Astrocyte of the hippocampus (primary cell): ENCODE data around the gene ZNF267.
"Not testable (repeated sequence)": the region's sequence is repeated elsewhere in the genome, so short reads cannot be mapped to it uniquely, and the experiment has no call there.

Source experiments
- DNase-seq: peaks from one replicate; pipeline ENCODE4 v3.0.0; 2011; ENCODE audit warnings: low read depth, low spot score

ZNF267 gene

GRCh38 chr16:31873556-31874365 is at the start of gene ZNF267:
Gene ZNF267, plus strand, starts transcription at chr16:31873807. Its CDS starts 160 bp downstream, at chr16:31873967.
- DNase-seq: peak; percentile 96

DNA sequence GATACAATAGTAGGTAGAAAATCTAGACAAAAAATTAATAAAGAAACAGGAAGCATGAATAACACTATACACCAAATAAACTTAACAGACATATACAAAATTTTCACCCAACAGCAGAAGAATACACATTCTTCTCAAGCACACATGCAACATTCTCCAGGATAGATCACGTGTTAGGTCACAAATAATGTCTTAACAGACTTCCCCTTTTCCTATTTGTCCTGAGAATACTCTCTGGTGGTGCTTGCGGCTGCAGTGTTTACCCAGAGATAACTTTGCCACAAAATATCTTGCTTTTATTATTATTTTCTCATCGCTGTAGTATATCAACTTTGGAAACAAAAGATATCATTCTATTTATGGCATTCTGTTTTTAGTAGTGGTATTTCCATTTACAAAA is 40.6 kb upstream of the ZNF267 start:
- no peak for DNase-seq

DNA sequence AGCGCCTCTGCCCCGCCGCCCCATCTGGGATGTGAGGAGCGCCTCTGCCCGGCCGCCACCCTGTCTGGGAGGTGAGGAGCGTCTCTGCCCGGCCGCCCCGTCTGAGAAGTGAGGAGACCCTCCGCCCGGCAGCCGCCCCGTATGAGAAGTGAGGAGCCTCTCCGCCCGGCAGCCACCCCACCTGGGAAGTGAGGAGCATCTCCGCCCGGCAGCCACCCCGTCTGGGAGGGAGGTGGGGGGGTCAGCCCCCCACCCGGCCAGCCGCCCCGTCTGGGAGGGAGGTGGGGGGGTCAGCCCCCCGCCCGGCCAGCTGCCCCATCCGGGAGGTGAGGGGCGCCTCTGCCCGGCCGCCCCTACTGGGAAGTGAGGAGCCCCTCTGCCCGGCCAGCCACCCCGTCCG is 37.2 kb upstream of the ZNF267 start:
- not testable (repeated sequence) for DNase-seq

DNA sequence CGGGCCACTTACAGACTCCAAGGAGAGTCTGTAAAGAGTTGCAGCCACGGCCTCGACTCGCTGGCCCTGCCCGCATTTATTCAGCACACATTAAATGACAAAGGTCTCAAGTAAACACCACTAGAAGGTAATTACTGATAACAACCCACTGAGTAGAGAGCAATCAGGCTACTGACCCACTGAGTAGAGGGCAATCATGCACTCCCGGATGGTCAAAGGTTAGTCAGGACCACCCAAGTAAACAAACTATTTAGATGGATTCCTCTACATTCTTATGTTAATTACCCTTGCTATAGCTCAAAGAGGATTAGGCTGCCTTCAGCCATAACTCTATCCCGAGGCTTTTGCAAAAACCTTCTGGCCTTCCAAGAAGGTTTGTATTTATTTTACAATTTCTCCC is 30.7 kb upstream of the ZNF267 start:
- no peak for DNase-seq

DNA sequence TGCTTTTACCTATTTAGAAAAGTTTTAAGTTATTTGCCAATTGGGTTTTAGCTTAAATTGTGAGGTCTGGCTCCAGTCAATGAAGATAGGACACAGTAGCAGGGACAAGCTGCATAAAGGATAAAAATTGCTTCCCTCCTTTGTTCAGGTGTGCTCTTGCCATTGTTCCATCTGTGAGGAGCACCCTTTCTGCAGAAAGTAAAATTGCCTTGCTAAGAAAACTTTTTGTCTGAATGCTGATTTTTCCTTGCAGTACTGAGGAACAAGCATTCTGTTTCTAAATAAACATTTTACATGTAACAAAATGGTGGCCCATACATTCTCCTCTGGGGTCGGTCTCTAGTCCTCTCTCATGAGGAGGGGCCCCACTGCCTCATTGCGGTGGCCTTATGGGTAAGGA is 25.0 kb upstream of the ZNF267 start:
- not testable (repeated sequence) for DNase-seq

- DNase-seq: no peak
These were observed 20.3 kb upstream of the ZNF267 start for GRCh38 chr16:31853291-31853690.

DNA sequence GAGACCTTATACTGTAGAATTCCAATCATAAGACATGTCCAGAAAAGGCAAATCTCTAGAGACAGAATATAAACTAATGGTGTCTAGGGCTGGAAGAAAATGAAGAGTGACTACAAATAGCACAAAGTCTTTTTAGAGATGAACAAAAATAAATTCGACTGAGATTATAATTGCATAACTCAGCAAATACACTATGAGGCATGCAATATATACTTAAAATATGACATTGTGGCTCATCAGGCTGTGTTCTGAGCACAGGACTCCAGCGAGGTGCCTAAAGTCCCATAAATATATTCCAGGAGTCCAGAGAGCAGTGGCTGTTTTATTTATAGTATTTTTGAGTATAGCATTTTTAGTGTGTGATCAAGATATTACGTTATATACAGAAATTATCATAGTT is 13.1 kb upstream of the ZNF267 start:
- DNase-seq: no peak

GRCh38 chr16:31861455-31861854 is 12.2 kb upstream of the ZNF267 start:
- DNase-seq: no peak

GRCh38 chr16:31862761-31863160 is 10.8 kb upstream of the ZNF267 start:
- no peak for DNase-seq

DNA sequence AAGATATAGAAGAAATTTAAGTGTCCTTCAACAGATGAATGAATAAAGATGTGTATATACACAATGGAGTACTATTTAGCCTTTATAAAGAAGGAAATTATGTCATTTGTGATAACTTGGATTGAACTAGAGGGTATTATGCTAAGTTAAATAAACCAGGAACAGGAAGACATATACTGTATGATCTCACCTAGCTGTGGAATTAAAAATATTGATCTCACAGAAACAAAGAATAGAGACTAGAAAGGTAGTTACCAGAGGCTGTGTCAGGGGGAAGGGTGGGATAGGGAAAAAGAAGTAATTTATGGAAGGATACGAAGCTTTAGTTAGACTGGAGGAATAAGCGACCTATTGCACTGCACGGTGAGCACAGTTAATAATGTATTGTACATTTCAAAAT is 5.4 kb upstream of the ZNF267 start:
- no peak for DNase-seq

GRCh38 chr16:31868691-31869167 is 4.9 kb upstream of the ZNF267 start:
- peak; percentile 85 for DNase-seq

GRCh38 chr16:31869511-31870201 is 4.0 kb upstream of the ZNF267 start:
- DNase-seq: peak; percentile 52

- DNase-seq: no peak
These were observed 2.8 kb upstream of the ZNF267 start for GRCh38 chr16:31870809-31871208.

GRCh38 chr16:31871510-31871909 is 2.1 kb upstream of the ZNF267 start:
- DNase-seq: no peak

DNA sequence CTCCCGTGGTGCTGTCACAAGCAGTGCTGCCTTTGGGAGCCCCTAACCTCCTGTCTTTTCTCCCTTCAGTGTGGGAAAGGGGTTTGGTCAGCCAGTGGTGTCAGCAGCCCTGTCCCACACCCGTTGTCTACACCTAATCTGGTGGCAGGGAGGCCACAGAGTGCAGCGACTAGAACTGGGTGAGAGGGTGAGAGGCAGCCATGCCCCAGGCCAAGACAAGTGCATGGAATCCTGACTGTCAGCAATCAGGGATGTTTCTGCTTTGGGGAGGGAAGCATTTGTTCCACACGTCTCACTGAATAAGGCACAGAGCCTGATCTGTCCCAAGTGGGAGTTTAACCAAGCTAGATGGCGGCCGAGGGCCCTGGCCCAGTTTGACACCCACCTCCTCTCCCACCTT is 1.4 kb upstream of the ZNF267 start:
- no peak for DNase-seq

DNA sequence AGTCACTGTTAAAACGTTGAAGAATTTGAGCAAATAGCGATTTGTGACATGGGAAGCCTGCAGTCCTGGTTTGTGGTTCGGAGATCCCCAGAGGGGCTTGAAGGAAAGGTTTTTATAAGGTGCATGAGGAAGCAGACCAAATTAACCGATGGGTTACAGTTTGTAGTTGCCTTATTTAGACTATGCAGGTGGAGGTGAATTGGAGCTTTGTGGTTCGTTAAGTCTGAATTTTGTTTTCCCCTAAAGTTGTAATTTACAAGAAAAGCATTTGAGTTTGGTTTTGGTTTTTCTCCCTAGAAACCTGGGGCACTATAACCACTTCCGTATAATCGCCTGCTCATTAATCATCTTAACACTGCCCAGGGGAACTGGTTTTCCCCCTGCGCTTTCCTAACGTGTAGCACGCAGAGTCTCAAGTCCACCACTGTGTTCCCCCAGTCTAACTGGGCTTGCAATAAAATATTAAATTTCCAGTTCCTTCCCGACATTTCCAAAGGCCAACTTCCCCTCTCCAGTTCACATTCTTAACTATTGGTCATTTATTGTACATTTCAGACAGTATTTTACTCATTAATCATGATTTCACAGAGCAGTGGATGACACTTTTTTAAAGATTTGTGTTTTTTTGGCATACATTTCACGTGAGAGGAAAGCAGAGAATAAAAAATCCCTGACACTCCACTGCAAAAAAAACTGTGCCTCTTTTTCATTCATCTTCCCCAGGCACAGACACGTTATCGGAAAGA is 932 bp downstream of the ZNF267 start:
- DNase-seq: peak; percentile 58

DNA sequence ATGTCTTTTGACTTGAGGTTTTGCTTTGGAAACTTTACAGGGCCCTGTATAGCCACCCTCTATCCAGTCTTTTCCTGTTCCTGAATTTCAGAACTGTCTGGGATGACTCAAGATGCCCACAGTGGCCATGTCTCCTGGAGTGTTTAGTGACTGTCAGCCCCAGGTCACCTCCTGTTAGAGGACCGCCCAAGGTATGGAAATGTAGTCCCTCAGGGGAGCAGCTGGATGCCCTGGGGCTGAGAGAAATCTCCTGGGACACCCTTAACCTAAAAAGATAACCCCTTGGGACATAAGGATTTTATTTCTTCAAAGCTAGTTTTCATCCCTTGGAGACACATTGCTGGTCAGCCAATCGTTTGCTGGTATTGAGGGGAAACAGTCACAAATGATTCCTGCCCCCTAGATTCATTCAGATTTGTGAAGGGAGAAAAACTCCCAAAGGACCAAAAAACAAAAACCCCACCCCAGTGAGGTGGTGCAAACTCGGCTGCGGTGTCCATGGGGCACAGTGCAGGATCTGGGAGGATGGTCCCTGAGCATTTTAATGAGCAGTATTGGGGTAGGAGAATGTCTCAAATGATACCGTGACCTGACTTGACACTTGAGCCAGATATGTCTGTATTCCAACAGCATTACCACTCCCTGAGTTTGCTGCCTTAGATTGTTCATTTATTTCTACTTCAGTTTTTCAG is 1.7 kb downstream of the ZNF267 start:
- peak; percentile 57 for DNase-seq

DNA sequence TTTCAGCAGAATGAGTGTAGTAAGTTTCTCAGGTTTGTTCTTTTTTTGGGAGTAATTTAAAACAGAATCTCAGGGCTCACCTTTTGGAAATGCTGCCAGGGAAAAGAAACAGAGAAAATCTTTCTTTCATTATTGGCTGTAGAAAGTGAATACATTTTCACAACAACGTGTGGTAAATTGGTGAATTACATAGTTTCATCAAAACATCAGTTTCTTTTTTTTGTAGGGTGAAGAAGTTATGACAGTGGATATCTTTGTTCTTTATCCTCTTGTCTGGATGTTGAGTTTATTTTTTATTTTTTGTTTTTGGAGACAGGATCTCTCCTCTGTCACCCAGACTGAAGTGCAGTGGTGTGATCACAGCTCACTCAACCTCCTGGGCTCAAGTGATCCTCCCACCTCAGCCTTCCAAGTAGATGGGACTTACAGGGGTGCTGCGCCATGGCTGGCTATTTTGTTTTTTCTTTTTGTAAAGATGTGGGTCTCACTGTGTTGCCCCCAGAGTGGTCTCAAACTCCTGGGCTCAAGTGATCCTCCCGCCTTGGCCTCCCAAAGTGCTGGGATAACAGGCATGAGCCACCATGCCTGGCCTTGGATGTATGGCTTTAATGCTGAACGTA is 2.4 kb downstream of the ZNF267 start:
- DNase-seq: no peak

DNA sequence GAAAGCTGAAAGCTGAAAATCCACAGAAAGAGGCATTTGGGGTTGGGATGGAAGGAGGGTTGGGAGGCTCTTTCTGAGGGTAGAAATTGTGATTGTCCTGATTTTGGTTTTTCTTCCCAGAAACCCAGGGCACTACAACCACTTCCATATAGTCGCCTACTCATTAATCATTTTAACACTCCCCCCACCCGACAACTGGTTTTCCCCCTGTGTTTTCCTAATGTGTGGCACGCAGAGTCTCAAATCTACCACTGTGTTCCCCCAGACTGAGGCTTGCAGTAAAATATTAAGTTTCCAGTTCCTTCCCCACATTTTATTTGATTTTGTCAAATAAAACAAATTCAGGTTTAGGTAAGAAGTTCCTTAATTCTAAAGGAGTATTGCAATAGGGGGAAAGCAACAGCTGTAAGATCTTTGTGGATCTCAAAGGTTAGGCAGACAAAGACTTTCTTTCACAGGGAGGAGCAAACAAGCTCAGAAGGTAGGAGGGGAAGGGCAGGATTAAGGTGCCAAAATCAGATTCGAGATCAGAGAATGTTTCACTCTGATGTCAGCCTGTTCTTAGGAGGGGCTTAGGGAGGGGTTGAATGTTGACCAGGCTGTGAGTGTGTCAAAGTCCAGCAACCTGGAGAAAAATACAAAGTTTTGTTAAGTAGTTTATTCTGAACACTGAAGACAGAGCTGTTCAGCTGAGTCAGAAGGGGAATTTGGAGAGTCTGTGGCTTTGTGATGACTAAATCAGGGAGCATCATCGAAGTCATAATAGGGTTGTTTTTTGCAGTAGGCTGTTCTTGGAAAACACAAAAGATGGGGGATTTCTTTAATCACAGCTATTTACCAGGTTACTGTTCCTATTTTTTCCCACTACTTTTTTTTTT is 3.6 kb downstream of the ZNF267 start:
- peak; percentile 89 for DNase-seq
